GM19239 (cell line): Measurements from ENCODE around the gene LRRC47.
"Not testable (repeated sequence)": the region's sequence is repeated elsewhere in the genome, so short reads cannot be mapped to it uniquely, and the experiment has no call there.

Experiments
- DNase-seq: peaks from one replicate; pipeline ENCODE4 v3.0.0; 2011; ENCODE audit warnings: low spot score; ENCODE audit not compliant: insufficient read length
- FAIRE-seq: peaks from 2 replicates; lab custom pipeline; 2011; peaks lifted over from hg19 to GRCh38; lab: Jason Lieb, UNC

Gene LRRC47

DNA sequence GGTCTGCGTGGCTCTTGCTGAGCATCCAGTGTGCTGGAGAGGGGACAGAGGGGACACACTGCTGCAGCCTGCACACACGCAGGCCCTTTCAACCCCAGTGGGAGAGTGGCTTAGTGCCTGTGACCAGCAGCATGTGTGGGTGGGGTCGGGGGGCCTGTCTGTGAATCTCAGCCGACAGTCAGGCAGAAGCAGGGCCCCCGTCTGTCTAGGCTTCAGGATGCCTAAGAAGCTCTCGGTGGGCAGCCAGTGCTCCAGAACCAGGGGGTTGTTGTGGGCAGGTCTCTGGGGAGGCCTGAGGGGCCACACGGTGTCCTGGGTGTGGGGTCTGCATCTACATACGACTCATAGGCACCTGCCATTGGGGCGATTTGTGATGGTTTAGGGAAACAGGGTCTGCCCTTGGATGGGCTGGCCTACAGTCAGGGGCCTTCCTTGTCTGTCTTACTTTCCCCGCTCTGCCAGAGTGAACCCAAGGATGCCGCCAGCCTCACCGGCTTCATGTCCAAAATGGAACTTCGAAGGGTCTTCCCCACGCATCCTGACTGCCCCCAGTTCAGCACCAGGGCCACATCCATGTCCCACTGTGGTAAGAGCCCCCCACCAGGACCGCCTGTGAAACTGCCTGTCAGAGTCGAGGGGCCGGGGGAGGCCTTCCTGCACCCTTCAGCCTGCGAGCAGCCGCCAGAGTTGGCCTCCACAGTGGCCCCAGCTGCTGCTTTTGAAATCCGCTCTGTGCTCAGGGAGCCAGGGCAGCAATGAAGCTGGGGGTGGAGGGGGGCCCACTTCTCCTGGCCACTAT lies 42.4 kb downstream of the LRRC47 start:
- FAIRE-seq (no peak), DNase-seq (no peak)

DNA sequence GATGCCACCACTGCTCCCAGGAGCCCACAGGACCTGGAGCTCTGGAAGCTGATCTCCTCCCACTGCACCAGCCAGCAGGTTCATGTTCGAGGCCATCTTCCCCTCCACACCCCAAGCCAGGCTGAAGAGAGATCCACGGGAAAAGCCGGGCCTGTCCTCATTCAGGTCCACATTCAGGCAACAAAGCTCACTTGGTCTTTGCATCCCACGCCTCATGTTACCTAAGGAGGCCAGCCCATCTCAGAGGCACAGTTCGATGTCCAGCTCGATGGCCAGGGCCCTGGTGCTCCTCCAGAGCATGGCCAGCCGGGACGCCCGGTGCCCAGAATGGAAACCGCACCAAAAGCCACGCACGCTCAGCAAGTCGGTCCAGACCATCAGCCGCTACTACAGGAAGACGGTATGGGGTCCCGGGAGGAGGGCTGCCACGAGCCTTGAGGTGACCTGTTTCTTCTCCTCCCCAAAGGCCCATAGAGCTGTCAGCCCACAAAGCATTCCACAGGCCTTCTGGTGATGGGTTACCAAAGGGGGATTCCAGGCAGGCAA lies 43.8 kb downstream of the LRRC47 start, which contains the start of gene CCDC27:
Gene CCDC27 (plus strand): TSS at position 51 of the 546 bp plus-strand sequence. CDS start 32 bp downstream, at position 83.
- DNase-seq (no peak), FAIRE-seq (no peak)

DNA sequence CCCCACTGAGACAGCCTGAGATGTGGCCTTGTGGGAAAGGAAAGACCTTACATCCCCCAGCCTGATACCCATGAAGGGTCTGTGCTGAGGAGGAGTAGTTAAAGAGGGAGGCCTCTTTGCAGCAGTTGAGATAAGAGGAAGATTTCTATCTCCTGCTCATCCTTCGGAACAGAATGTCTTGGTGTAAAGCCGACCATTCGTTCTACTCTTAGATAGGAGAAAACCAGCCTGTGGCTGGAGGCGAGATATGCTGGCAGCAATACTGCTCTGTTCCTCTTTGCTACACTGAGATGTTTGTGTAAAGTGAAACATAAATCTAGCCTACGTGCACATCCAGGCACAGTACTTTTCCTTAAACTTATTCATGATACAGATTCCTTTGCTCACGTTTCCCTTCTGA lies 45.6 kb downstream of the LRRC47 start:
- DNase-seq = no peak

DNA sequence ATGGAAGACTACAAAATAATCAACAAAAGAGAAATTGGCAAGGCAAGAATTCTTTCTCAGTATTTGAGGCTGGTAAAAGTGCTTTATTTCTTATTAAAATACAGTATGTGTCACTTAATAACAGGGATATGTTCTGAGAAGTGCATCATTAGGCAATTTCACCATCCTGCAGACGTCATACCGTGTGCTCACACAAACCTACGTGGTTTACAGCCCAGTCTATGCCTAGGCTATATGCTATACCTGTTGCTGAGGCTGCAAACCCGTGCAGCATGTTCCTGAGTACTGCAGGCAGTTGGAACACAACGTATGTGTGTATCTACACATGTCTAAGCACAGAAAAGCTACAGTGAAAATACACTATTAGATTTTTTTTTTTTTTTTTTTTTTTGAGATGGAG lies 46.8 kb downstream of the LRRC47 start:
- no peak for FAIRE-seq
- no peak for DNase-seq

More for the DNA sequence above, 45.6 kb downstream of the LRRC47 start:
- no peak for FAIRE-seq

DNA sequence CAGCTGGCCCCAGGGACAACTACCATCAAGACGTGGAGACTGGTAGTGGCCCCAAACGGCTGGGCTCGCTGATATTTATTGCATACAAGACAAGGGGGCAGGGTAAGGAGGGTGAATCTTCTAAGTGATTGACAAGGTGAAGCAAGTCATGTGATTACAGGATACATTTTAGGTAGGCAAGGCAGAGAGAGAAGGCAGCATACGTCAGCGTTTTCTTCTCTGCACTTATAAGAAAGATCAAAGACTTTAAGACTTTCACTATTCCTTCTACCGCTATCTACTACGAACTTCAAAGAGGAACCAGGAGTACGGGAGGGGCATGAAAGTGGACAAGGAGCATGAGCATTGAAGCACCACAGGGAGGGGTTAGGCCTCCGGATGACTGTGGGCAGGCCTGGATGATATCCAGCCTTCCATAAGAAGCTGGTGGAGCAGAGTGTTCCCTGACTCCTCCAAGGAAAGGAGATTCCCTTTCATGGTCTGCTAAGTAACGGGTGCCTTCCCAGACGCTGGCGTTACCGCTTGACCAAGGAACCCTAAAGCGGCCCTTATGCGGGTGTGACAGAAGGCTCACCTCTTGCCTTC lies 47.9 kb downstream of the LRRC47 start:
- DNase-seq, FAIRE-seq: not testable (repeated sequence)

DNA sequence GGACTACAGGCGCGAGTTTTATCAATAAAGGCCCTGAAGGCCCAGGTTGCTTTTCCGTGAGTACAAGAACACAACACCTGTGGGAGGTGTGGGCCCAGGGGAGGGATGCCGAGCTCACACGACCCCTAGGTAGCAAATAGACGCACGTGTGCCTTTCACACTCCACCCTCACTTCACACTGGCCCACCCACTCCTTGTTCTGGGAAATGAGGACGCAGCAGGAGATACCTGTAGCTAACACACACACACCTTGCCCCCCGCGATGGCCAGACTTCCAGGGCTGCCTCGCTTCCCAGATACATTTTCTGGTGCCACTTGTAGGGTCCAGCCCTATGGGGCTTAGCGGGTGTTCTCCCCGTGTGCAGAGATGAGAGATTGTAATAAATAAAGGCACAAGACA lies 48.4 kb downstream of the LRRC47 start:
- FAIRE-seq (no peak), DNase-seq (no peak)

DNA sequence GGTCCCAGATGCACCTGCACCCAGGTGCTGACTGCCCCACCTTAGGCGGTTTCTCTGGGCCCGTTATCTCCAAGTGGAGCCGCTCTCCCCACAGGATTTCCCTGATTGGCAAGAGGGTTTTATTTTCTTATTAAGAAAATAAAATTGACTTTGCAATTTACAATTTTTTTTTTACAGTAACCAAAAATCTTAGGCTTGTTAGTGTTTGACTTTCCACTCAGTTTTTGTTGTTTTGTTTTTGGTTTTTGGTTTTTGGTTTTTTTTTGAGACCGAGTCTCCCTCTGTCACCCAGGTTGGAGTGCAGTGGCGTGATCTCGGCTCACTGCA lies 48.8 kb downstream of the LRRC47 start:
- DNase-seq (no peak), FAIRE-seq (no peak)

DNA sequence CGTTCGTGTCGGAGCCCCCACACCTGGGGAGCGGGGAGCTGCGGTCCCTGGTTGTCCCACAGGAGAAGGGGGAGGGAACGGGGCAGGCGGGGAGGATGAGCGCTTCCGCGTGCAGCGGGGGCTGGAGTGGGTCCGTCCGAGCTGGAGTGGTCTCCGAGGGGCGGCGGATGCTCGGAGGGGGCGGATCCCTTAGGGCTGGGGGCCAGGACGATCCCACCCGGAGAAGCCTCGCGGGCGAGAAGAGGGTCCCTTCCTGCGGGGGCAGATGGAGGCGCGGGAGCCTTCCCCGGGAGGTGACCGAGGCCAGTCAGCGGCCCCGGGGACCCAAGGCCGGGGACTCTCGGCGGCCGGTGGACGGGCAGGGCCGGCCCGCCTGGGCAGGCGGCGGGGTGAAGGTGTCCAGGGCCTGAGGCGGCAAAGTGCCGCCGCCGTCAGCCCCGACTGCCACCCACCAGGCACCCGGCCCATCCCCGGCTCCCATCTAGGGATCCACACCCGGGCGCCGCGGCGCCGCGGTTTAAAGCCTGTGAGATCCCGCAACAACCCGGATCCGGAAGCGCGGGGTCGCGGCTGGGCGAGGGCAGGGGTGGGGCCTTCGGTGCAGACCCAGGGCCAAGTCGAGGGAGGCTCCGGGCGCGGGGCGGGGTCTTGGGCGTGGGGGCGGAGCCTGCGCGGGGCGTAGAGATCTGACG lies 49.3 kb downstream of the LRRC47 start:
- peak; percentile 99 for DNase-seq
- FAIRE-seq = peak; percentile 83

DNA sequence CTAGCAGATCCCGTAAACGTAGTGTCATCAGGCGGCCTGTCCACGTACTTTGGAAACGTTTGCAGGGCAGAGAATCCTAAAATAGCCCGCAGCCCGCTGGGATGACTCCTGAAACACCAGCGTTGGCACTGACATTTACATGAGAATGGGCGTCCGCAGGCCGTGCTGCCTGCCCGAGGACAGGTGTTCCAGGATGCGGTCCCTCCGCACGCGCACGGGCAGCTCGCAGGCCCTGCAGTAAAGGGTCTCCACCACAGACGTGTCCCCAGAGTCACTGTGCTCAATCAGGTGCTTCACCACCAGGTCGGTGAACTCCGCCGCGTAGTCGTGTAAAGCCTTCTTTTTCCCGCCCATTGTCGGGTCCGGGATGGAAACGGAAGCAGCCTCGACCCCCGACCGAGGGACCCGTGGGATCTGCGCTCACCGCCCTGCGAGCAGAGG lies 49.9 kb downstream of the LRRC47 start:
- no peak for FAIRE-seq
- DNase-seq = no peak

DNA sequence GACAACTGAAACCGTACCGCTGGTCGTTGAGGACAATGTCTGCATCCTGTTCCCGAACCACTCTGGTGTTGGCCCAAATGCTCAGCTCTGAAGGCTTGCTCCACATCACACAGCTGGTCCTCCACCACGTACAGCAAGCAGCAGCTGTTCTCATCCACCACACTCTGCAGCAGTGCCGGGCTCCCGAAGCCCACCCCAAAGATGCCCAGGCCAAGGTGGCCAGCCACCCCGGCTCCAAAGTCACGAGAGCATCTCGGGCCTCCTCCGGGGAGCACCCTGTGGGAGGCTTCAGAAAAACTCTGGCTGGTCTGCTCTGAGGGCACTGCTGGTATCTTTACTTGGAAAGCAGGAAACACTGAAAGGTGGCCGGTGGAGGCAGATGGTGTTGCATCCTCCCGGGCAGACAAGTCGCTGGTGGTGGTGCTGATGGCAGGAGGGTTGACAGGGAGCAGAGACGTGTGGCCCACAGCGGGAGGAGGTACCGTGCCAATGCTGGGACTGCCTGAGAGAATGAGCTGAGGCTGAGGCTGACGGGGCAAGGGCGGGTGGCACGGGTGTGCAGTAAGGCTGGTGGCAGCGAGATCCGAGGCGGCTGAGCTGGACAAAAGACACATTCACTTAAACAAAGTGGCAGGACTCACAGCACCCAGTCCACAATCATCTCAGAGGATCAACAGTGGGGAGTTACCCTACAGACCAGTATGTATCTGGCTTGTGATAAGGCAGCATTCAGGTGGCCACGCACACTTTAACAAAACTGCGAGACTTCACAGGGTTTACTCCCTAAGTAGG lies 50.5 kb downstream of the LRRC47 start:
- FAIRE-seq = no peak
- no peak for DNase-seq

DNA sequence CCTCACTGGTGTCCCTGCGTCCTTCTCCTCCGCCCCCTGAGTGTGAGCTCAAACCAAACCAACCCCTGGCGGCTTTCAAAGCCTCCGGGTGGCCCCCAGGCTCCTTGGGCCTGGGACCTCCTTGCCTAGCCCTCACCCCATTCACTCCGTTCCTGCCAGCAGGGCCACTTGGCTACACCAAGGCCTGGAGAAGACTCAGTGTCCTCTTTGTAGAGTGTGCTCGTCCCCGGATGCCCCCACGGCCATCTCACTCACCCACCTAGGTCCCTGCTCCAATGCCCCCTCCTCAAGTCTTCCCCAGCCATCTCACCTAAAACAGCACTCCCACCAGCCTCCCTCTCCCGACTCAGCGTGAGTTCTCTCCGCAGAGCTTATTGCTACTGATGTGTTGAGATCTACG lies 51.2 kb downstream of the LRRC47 start:
- DNase-seq = no peak
- no peak for FAIRE-seq

DNA sequence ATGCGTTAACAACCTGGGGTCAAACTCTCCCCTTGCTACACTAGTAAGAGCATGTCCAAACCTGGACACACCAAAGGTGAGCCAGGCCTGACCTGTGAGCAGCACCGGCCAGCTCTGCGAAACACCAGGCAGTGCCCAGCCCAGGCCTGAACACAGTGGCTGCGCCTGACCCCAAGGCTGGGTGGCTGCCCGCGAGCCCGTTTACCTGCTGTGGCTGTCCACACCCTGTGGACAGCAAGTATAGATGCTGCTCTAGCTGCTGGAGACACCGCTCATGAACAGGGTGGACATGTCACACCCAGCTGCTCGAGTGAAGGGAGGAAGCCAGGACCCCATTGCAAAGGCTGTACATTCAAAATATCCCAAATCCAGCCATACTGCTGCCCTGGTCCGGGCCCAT lies 51.7 kb downstream of the LRRC47 start:
- DNase-seq (no peak), FAIRE-seq (no peak)

DNA sequence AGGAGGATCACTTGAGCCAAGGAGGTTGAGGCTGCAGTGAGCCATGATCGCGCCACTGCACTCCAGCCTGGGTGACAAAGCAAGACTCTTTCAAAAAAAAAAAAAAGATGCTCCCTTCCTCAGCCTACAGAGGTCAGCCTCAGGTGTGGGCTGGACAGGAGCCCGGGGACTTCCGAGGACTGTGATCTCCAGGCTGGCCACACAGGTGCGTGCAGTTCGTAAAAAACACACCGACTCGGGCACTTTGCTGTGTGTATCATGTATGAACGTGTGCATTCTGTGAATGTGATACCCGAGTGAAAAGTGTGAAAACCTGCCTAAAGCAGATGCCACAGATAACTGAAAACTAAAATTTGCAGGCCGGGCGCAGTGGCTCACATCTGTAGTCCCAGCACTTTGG lies 52.5 kb downstream of the LRRC47 start:
- DNase-seq = no peak

DNA sequence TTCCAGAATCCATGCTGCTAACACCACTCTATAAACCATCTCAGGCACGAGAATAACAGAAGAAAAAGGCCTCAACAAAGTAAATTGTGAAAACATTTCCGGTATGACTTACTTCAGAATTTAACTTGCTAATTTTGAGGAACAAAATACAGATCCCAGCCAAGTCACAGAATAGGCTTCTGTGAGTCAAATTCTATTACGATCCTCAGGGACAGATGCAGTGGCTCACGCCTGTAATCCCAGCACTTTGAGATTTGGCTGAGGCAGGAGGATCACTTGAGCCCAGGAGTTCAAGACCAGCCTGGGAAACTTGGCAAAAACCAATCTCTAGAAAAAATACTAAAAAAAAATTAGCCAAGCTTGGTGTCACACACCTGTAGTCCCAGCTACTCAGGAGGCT lies 52.9 kb downstream of the LRRC47 start:
- FAIRE-seq (no peak), DNase-seq (no peak)

More for the DNA sequence above, 52.5 kb downstream of the LRRC47 start:
- FAIRE-seq = no peak

DNA sequence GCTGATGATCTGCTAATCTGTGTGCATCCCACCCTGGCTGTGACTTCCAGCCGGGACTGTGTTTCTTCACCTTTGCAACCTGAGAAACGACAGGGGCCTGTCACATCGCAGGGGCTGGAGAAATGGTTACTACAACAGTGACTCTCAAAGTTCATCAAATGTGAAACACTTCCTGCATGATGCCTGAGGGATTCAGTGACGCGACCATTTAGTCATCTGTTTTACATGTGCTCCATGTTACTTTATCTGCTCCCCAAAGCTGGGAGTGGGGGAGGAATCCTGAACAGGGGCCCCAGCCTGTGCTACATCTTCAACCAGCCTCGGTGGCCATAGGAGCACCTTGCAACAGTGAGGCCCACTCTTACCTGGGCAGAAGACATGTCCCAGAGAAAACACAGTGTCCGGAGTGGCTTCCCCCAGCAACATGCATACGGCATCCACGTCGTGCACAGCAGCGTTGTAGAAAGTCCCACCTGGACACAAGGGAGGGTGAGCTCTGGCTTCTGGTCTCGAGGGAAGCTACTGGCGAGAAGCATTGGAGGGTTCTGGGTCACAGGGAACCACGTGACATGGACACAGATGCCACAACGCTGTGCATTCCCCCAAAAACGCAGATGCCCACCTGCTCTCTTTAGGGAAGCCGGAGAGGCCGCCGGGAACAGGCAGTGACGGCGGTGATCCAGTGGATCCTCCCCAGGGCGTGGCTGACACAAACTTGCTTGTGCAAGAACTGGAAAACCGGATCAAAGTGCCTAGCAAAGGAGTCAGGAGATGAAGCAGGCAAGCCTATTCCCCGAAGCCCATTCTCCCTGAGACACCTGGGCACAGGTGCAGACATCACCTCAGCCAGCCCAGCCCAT lies 53.6 kb downstream of the LRRC47 start:
- no peak for FAIRE-seq

DNA sequence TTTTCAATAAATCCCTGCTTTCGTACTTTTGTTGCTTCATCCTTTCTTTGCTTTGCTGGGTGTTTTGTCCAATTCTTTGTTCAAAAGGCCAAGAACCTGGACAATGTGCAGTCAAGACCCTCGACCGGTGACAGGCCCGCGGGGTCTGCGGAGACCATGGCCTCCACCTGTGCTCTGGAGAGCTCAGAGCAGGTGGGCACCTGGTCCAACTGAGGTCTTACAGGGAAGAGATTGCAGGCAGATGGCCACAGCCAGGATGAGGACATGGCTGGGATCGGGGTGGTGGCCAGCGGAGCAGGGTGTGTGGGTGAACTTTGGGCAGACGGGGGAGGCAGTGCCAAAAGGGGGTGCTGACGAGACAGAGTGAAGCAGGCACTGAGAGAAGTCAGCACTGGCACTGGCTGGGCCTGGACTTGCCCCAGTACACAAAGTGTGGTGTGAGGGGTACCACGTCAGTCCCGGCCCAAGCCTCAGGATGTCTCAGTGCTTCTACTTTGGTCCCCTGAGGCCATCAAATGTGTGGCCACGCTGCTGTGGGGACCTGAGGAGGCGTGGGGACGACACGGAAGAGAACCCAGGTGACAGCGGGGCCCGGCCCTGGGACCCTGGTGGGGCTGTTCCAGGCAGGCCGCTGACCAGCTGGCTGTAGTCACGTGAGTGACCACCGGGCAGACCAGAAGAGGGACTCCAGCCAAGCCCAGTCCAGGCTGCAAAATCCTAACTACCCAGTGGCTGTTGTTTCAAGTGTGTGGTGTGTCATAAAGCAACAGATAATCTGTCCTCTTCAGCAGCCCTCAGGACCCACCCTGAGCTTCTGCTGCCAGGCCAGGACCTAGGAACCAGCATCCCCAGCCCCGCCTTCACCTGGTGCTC lies 54.5 kb downstream of the LRRC47 start:
- no peak for FAIRE-seq

More for the DNA sequence above, 53.6 kb downstream of the LRRC47 start:
- no peak for DNase-seq

DNA sequence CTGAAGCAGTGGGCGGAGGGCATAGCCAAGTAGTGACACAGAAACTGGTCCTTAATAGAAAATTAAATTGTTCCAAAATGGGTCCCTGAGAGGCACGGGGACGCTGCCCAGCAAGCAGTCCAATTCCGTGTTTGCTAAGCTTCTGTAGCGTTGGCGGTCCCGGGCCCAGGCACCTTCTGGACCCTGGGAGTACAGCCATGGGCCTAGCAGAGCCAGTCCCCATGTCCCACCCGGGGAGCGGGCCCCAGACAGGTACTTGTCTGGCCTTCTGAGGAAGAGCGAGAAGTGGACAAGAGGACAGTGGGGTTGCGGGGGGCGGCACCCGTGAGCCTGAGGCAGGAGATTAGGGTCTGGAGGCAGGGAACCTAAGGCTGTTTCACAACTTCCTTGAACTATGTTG lies 55.5 kb downstream of the LRRC47 start:
- FAIRE-seq = no peak

More for the DNA sequence above, 54.5 kb downstream of the LRRC47 start:
- no peak for DNase-seq

DNA sequence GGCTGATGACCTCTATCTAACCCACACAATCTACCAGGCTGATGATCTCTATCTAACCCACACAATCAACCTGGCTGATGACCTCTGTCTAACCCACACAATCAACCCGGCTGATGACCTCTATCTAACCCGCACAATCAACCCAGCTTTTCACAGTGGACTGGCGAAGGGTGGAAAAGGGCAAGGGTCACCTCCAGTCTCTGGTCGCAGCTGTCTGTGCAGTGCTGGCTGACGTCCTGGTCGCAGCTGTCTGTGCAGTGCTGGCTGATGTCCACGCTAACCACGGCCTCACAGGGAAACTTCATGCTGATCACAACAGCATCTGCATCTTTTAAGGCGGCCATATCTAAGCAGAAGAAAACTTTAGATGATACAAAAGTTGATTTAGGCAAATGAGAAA lies 56.3 kb downstream of the LRRC47 start:
- FAIRE-seq = no peak
- no peak for DNase-seq

More for the DNA sequence above, 55.5 kb downstream of the LRRC47 start:
- no peak for DNase-seq
